Globus pallidus (tissue), 1 donor: ENCODE measurements around the gene MED22.
"Not testable (repeated sequence)": the region's sequence is repeated elsewhere in the genome, so short reads cannot be mapped to it uniquely, and the experiment has no call there.

Source experiments
- DNase-seq: peaks from one replicate; pipeline ENCODE4 v3.0.0-alpha.2; 2015; ENCODE audit warnings: low spot score

The MED22 gene

DNA sequence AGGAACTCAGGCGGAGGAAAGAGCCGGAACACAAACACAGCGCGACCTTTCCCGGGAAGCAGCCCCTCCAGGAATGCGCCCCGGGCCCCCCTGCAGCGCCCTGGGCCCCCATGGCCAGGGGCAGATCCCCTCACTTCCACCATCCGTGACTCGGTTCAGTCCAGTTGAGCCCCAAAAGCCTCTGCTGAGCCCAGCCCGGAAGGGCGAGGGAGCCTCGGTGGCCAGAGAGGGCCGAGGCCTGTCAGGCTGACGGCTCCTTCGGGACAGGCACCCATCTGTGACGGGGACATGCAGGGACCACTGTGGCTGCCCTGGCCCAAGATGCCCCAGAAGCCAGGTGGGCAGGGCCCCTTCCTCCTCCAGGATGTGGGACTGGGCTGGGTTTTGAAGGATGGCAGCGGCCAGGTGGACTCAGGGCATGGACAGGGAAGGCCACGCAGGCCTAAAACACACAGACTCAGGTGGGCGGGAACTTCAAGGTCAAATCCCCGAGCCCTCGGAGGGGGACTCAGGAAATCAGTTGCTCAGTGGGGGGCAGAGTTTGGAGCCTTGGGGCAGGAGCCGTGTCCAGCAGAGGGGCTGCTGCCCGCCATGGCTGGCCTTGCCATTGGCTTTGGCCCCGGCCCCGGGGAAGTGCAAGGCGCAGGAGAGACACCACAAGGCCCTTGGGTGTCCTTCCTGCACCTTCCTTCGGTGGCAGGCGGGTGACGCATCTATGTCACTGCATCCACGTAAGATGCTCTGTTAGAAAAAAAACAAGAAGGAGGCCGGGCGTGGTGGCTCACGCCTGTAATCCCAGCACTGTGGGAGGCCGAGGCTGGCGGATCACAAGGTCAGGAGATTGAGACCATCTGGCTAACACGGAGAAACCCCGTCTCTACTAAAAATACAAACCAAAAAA is 43.2 kb downstream of the MED22 start:
- DNase-seq: no peak

GRCh38 chr9:133304158-133304470 is 43.8 kb downstream of the MED22 start:
- no peak for DNase-seq

GRCh38 chr9:133303266-133304157 is 44.4 kb downstream of the MED22 start:
- no peak for DNase-seq

GRCh38 chr9:133301253-133302230 is 46.4 kb downstream of the MED22 start:
- DNase-seq: no peak

- not testable (repeated sequence) for DNase-seq
Observed at GRCh38 chr9:133299996-133300395, 47.9 kb downstream of the MED22 start.

DNA sequence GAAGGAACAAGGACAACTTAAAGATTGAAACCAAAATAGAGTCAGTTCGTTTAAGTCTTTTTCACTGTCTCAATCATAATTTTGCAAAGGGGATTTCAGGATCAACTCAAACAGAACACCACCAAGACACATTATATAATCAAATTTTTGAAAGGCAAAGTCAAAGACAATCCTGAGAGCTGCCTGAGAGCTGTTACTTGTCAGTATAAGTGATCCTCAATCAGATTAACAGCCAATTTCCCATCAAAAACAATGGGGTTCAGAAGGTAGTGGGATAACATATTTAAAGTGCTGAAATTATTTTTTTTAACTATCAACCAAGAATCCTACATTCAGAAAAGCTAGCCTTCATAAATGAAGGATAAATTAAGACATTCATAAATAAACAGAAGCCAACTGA is 53.7 kb downstream of the MED22 start:
- DNase-seq: no peak

DNA sequence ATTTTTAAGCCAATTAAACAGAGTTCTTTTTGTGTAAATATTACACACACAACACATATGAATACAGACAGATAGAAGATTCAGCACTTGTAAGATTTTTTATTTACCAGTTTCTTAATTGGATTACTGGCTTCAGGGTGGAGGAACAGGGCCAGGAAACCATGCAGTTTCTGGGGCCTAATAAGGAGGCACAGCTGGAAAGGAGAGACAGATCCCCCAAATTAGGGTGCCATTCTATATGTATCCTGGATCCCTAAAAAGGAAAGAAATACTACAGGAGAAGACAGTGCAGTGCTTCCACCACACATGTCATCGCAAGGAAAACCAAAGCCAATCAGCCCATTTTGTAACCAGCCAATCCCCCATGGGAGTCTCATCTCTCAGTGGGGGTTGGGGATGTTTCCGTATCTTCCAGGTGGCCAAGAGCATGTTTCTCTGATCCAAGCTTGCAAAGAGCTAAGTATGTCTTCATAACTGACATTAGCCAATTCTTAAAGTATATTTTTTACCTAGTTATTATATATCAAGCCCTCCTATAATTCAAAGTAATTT is 57.1 kb downstream of the MED22 start:
- DNase-seq: no peak
